ENCODE results near the gene CCL28.
"Not testable (repeated sequence)": the region's sequence is repeated elsewhere in the genome, so short reads cannot be mapped to it uniquely, and the experiment has no call there.

CCL28 gene

GRCh38 chr5:43409809-43410271, 2.4 kb downstream of the CCL28 start:
- no peak for TF ChIP-seq CTCF (IDR thresholded peaks at IDR 0.05; ENCODE audit: low read depth, low read length)
- Histone ChIP-seq H3K9me3 (ENCODE audit: severe bottlenecking) (no peaks in the 10 kb centered on the region), H3K27me3 (ENCODE audit: insufficient read depth, low read depth, severe bottlenecking) (no peaks in the 10 kb centered on the region), H3K36me3 (no peaks in the 10 kb centered on the region), H3K27ac (no peak overlapping the region), H3K4me3 (ENCODE audit: low read depth, low read length) (no peak overlapping the region)
- DNase-seq, result no peak

GRCh38 chr5:43402524-43403066, 9.6 kb downstream of the CCL28 start:
- not testable (repeated sequence) for H3K27ac ChIP-seq; H3K4me3 ChIP-seq (ENCODE audit: low read depth, low read length)
- DNase-seq, result peak; percentile 9

DNA sequence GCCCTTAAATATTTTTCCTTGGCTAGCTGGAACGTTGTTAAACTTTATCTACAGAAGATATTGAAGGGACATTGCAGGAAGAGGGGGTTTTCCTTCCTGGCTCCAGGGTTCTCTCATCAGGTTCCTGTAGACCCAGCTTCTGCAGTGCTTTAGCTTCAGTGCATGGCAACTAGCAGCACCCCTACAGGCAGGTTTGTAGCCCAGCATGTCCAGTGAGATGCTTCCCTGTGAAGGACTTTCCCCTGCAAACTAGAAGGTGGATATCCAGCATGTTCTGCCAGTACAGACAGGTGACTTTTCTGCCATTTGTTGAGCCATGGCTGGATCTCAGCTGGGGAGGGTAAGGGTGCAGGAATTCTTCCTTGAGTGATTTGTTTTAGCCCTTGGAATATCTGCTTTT, 10.4 kb downstream of the CCL28 start:
- TF ChIP-seq CTCF (IDR thresholded peaks at IDR 0.05; ENCODE audit: low read depth, low read length), result peak; percentile 59
- Histone ChIP-seq H3K9me3 (ENCODE audit: severe bottlenecking) (no peaks in the 10 kb centered on the region), H3K27me3 (ENCODE audit: insufficient read depth, low read depth, severe bottlenecking) (peaks cover 37% of the 10 kb centered on the region), H3K27ac (no peak overlapping the region), H3K4me3 (ENCODE audit: low read depth, low read length) (no peak overlapping the region), H3K36me3 (no peaks in the 10 kb centered on the region)
- DNase-seq, result peak; percentile 24

More at GRCh38 chr5:43402524-43403066, 9.6 kb downstream of the CCL28 start:
- H3K27me3 ChIP-seq (ENCODE audit: insufficient read depth, low read depth, severe bottlenecking), result peaks cover 32% of the 10 kb centered on the region
- H3K36me3 ChIP-seq; H3K9me3 ChIP-seq (ENCODE audit: severe bottlenecking): not testable (repeated sequence)

DNA sequence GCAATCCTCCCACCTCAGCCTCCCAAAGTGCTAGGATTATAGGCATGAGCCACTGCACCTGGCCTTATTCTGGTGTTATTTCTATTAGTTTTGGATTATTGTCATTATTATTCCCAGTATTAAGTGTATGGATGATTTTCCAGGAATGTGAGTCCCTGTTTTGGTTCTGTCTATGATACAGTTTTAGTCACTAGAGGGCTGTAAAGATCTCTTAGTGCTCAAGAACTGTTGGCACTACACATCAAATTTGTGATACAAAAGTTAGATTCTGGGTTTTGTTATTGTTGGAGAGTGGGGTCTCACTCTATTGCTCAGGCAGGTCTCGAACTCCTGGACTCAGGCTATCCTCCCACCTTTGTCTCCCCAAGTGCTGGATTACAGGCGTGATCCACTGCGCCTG, 12.1 kb downstream of the CCL28 start:
- no peaks in the 10 kb centered on the region for H3K36me3 ChIP-seq
- H3K27ac ChIP-seq, result no peak overlapping the region
- DNase-seq, result no peak
- peaks cover 3% of the 10 kb centered on the region for H3K9me3 ChIP-seq (ENCODE audit: severe bottlenecking)
- H3K27me3 ChIP-seq (ENCODE audit: insufficient read depth, low read depth, severe bottlenecking), result peaks cover 46% of the 10 kb centered on the region
- no peak overlapping the region for H3K4me3 ChIP-seq (ENCODE audit: low read depth, low read length)
- TF ChIP-seq CTCF (IDR thresholded peaks at IDR 0.05; ENCODE audit: low read depth, low read length), result no peak

DNA sequence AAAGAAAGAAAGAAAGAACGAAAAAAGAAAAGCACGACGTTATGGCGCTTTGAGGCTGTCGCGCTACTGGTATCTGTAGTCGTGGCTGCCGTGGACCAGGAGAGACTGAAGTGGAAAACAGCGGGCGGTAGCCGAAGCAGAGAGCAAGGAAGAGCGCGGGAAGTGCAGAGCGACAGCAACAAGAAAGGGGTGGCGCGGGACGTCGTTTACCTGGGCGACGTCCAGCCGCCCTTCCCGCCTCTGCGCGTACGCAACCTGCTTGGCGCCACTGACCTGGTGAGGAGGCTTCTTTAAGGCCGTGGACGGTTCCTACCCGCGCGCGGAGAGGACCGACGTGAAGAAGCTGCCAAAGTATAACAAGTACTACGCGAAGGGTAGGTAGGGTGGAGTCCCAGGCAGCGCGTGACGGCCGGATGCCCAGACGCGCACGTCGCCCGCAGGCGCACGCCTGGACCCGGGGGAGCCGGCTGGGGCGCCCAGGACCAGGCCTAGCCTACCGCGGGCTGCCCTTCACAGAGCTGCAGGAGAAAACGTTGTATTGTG, 15.4 kb downstream of the CCL28 start:
- H3K36me3 ChIP-seq, result no peaks in the 10 kb centered on the region
- no peak overlapping the region for H3K4me3 ChIP-seq (ENCODE audit: low read depth, low read length)
- no peak for DNase-seq

DNA sequence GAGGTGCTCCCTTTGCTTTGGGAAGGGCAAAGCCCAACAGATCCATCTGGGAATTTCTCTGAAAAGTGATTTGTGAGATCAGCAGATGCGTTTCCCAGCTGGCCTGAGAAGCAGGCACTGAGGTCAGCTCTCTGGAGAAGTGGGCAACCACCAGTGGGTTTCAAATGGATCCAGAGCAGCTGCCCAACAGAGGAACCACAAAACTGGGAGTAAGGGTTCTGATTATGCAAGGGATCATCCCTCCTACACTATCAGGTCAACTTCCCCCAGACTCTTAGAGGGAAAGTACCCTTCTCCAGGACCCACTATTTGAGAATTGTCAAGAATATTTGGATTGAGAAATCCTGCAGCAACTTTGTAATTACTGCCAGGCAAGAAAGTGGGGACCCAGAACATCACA, 21.7 kb downstream of the CCL28 start:
- DNase-seq, result no peak
- Histone ChIP-seq H3K27ac (no peak overlapping the region), H3K9me3 (ENCODE audit: severe bottlenecking) (no peaks in the 10 kb centered on the region), H3K4me3 (ENCODE audit: low read depth, low read length) (no peak overlapping the region), H3K27me3 (ENCODE audit: insufficient read depth, low read depth, severe bottlenecking) (peaks cover 61% of the 10 kb centered on the region), H3K36me3 (no peaks in the 10 kb centered on the region)
- TF ChIP-seq CTCF (IDR thresholded peaks at IDR 0.05; ENCODE audit: low read depth, low read length), result no peak

More for the DNA sequence above, 15.4 kb downstream of the CCL28 start:
- TF ChIP-seq CTCF (IDR thresholded peaks at IDR 0.05; ENCODE audit: low read depth, low read length), result no peak
- H3K9me3 ChIP-seq (ENCODE audit: severe bottlenecking), result peaks cover 3% of the 10 kb centered on the region
- H3K27me3 ChIP-seq (ENCODE audit: insufficient read depth, low read depth, severe bottlenecking), result peaks cover 54% of the 10 kb centered on the region
- no peak overlapping the region for H3K27ac ChIP-seq
